ENCODE results near the gene P2RY4.
A peak's percentile ranks its signal among the peaks of the same experiment; 100 is the strongest.
"Not testable (repeated sequence)": the region's sequence is repeated elsewhere in the genome, so short reads cannot be mapped to it uniquely, and the experiment has no call there.

Gene P2RY4

GRCh38 chrX:70260104-70260503 is at the start of gene P2RY4:
Gene P2RY4, minus strand, starts transcription at chrX:70260204. Its CDS starts 580 bp downstream, at chrX:70259624.
- no peak for DNase-seq

- no peak for DNase-seq
Observed at GRCh38 chrX:70301716-70302115, 41.7 kb upstream of the P2RY4 start.

- DNase-seq, result no peak
Observed at GRCh38 chrX:70293621-70294020, 33.6 kb upstream of the P2RY4 start.

- DNase-seq, result no peak
Observed at GRCh38 chrX:70292788-70293187, 32.8 kb upstream of the P2RY4 start.

GRCh38 chrX:70289793-70290770 is 30.1 kb upstream of the P2RY4 start, which contains the start of the genes KIF4A and PDZD11:
Gene KIF4A, plus strand, starts transcription at chrX:70290104. Its CDS starts 355 bp downstream, at chrX:70290459.
Gene PDZD11, minus strand, starts transcription at chrX:70289927. Its CDS starts 586 bp downstream, at chrX:70289341.
- DNase-seq, result peak; percentile 49

- no peak for DNase-seq
Observed at GRCh38 chrX:70289168-70289792, 29.3 kb upstream of the P2RY4 start.

GRCh38 chrX:70281951-70282350 is 21.9 kb upstream of the P2RY4 start, which contains the start of gene RAB41:
Gene RAB41, plus strand, starts transcription at chrX:70282172. Its CDS starts 46 bp downstream, at chrX:70282218.
- DNase-seq, result no peak

- no peak for DNase-seq
Observed at GRCh38 chrX:70280573-70280972, 20.6 kb upstream of the P2RY4 start.

- DNase-seq, result no peak
Observed at GRCh38 chrX:70279081-70279480, 19.1 kb upstream of the P2RY4 start.

- DNase-seq, result not testable (repeated sequence)
Observed at GRCh38 chrX:70274029-70274428, 14.0 kb upstream of the P2RY4 start.

GRCh38 chrX:70268034-70268433 is 8.0 kb upstream of the P2RY4 start, which contains the start of gene ARR3:
Gene ARR3, plus strand, starts transcription at chrX:70268334. Its CDS starts 1,052 bp downstream, at chrX:70269386.
- DNase-seq, result no peak

GRCh38 chrX:70264784-70265183 is 4.8 kb upstream of the P2RY4 start:
- no peak for DNase-seq

- peak; percentile 30 for DNase-seq
Observed at GRCh38 chrX:70262952-70263567, 3.1 kb upstream of the P2RY4 start.

GRCh38 chrX:70257423-70258288 is 2.3 kb downstream of the P2RY4 start:
- no peak for DNase-seq

GRCh38 chrX:70255452-70255851 is 4.6 kb downstream of the P2RY4 start:
- DNase-seq, result no peak

- DNase-seq, result no peak
Observed at GRCh38 chrX:70254909-70255308, 5.1 kb downstream of the P2RY4 start.

- no peak for DNase-seq
Observed at GRCh38 chrX:70254063-70254400, 6.0 kb downstream of the P2RY4 start.

- no peak for DNase-seq
Observed at GRCh38 chrX:70253377-70254062, 6.5 kb downstream of the P2RY4 start.

GRCh38 chrX:70252491-70252890 is 7.5 kb downstream of the P2RY4 start:
- no peak for DNase-seq

GRCh38 chrX:70247252-70247651 is 12.8 kb downstream of the P2RY4 start:
- no peak for DNase-seq

- no peak for DNase-seq
Observed at GRCh38 chrX:70244881-70245280, 15.1 kb downstream of the P2RY4 start.

- not testable (repeated sequence) for DNase-seq
Observed at GRCh38 chrX:70243601-70244000, 16.4 kb downstream of the P2RY4 start.

Data from NCI-H1105 (cell line).